Smooth muscle cell (in vitro differentiated cells): ENCODE measurements around the gene ZNF135. TPM values are rescaled to one million over a fixed set of nuclear protein-coding genes. Genes with fewer than 3 reads are reported as not detected.
A peak's percentile ranks its signal among the peaks of the same experiment; 100 is the strongest.

ENCODE experiments used
- DNase-seq: peaks from one replicate; lab custom pipeline; 2025; ENCODE audit not compliant: unreplicated experiment; lab: John Stamatoyannopoulos, UW
- H2AFZ ChIP-seq: fragments of 200-600 bp; sonication (generic); 2 replicates; pipeline ENCODE4 v1.6.0; 2016; ENCODE audit warnings: antibody characterized with exemption, low read depth, mild to moderate bottlenecking
- H3F3A ChIP-seq: fragments of 200-600 bp; sonication (generic); 2 replicates; pipeline ENCODE4 v1.6.0; 2017; ENCODE audit warnings: antibody characterized with exemption, low read depth
- H3K27ac ChIP-seq: fragments of 200-600 bp; sonication (generic); 2 replicates; pipeline ENCODE4 v1.5.1; 2016; ENCODE audit warnings: low read depth, mild to moderate bottlenecking
- H3K27me3 ChIP-seq: fragments of 200-600 bp; sonication (generic); 2 replicates; pipeline ENCODE4 v1.6.1; 2016; ENCODE audit warnings: low read depth, mild to moderate bottlenecking
- H3K36me3 ChIP-seq: fragments of 200-600 bp; sonication (generic); 2 replicates; pipeline ENCODE4 v1.5.1; 2016; ENCODE audit warnings: low read depth
- H3K4me1 ChIP-seq: fragments of 200-600 bp; sonication (generic); 2 replicates; pipeline ENCODE4 v1.5.1; 2016; ENCODE audit warnings: low read depth
- H3K4me2 ChIP-seq: fragments of 200-600 bp; sonication (generic); 2 replicates; pipeline ENCODE4 v1.6.0; 2016; ENCODE audit warnings: mild to moderate bottlenecking
- H3K4me3 ChIP-seq: fragments of 200-600 bp; sonication (generic); 2 replicates; pipeline ENCODE4 v1.5.1; 2016; ENCODE audit warnings: mild to moderate bottlenecking
- H3K79me2 ChIP-seq: fragments of 200-600 bp; sonication (generic); 2 replicates; pipeline ENCODE4 v1.6.0; 2016; ENCODE audit warnings: low read depth, mild to moderate bottlenecking
- H3K9ac ChIP-seq: fragments of 200-600 bp; sonication (generic); 2 replicates; pipeline ENCODE4 v1.6.0; 2016; ENCODE audit warnings: low read depth
- H3K9me3 ChIP-seq: fragments of 200-600 bp; sonication (generic); replicated peaks from 2 replicates; pipeline ENCODE4 v1.5.1; 2016; ENCODE audit warnings: low read depth
- H4K20me1 ChIP-seq: fragments of 200-600 bp; sonication (generic); 2 replicates; pipeline ENCODE4 v1.6.0; 2016; ENCODE audit warnings: low read depth
- WGBS: methylation state at CpG from one replicate; pipeline ENCODE4 v1.1.7; 2016; ENCODE audit warnings: low lambda C conversion rate; 5-methylcytosine and 5-hydroxymethylcytosine counted together
- polyA plus RNA-seq: library from polyadenylated mRNA; unstranded; fragments of >200 nt; fragmentation: Nextera tagmentation; extraction: Ambion mirVana; gene quantifications from 2 replicates; pipeline ENCODE4 v1.2.1, GENCODE V29; 2016
- total RNA-seq: library from RNA; depleted of rRNA; stranded (reverse); fragments of >200 nt; gene quantifications from 2 replicates; pipeline ENCODE4 v1.2.3, GENCODE V29; 2014
- TF ChIP-seq, protein P1 (sequence below): fragments of 200-600 bp; sonication (generic); IDR thresholded peaks from 2 replicates; pipeline ENCODE4 v1.5.1; 2017; ENCODE audit warnings: borderline replicate concordance, mild to moderate bottlenecking, antibody characterized with exemption; ENCODE audit not compliant: insufficient read depth, poor library complexity, severe bottlenecking

ZNF135 gene
- total and polyA plus RNA-seq, 2 experiments from 2014 or later, result 3.2 to 3.7 TPM

DNA sequence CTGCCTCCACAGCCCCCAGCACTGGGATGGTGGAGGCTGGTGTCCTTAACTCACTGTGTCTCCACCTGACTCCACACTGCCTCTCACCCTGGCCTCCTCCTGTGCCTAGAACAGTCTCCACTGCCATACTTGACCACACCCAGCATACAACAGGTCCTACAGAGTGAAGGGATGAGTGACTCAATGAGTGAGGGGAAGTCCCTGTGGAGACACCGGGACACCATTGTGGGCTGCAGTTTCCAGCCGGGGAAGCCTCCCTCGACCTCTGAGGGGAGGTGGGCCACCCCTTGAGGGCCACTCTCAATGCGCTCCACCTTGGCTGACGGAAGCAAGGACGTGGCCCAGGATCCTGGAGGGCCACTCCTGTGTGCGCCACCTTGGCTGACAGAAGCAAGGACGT, 2.8 kb upstream of the ZNF135 start:
- Histone ChIP-seq H3K4me3 (no peak overlapping the region), H3K27ac (no peak overlapping the region), H3K4me2 (no peak overlapping the region), H3F3A (no peaks in the 10 kb centered on the region), H3K27me3 (no peaks in the 10 kb centered on the region), H3K9me3 (no peaks in the 10 kb centered on the region), H3K4me1 (no peaks in the 10 kb centered on the region), H3K79me2 (no peaks in the 10 kb centered on the region), H4K20me1 (no peaks in the 10 kb centered on the region), H3K9ac (no peak overlapping the region), H2AFZ (no peak overlapping the region), H3K36me3 (no peaks in the 10 kb centered on the region)
- WGBS, result 91% methylated on average over 6 of the region's 8 CpGs
- DNase-seq, result no peak
- TF ChIP-seq, protein P1, sequence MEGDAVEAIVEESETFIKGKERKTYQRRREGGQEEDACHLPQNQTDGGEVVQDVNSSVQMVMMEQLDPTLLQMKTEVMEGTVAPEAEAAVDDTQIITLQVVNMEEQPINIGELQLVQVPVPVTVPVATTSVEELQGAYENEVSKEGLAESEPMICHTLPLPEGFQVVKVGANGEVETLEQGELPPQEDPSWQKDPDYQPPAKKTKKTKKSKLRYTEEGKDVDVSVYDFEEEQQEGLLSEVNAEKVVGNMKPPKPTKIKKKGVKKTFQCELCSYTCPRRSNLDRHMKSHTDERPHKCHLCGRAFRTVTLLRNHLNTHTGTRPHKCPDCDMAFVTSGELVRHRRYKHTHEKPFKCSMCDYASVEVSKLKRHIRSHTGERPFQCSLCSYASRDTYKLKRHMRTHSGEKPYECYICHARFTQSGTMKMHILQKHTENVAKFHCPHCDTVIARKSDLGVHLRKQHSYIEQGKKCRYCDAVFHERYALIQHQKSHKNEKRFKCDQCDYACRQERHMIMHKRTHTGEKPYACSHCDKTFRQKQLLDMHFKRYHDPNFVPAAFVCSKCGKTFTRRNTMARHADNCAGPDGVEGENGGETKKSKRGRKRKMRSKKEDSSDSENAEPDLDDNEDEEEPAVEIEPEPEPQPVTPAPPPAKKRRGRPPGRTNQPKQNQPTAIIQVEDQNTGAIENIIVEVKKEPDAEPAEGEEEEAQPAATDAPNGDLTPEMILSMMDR, result no peak

DNA sequence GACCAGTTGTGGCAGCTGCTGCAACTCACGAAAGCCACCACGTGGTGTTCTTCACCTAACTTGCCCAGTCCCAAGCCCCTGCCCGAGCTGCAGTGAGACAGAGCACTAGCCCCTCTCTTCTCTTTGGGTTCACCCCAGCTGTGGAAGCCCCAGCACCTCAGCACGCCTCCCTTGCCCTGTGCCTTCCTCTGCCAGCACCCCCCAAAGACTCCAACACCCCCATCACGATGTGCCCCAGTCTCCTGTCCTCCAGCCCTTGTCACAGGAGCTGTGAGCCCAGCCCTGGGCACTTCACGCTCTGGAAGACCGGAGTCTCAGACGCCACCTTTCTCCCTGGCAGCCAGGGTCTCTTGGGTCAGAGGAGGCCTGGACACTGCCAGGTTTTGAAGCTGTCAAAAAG, 2.2 kb upstream of the ZNF135 start:
- Histone ChIP-seq H3F3A (no peaks in the 10 kb centered on the region), H3K4me1 (no peaks in the 10 kb centered on the region), H3K79me2 (no peaks in the 10 kb centered on the region), H2AFZ (no peak overlapping the region), H3K27ac (no peak overlapping the region), H3K4me3 (no peak overlapping the region), H3K27me3 (no peaks in the 10 kb centered on the region), H3K4me2 (no peak overlapping the region), H3K36me3 (no peaks in the 10 kb centered on the region), H4K20me1 (no peaks in the 10 kb centered on the region), H3K9ac (no peak overlapping the region), H3K9me3 (no peaks in the 10 kb centered on the region)
- WGBS, result 88% methylated on average over 6 of the region's 8 CpGs
- TF ChIP-seq, protein P1, result no peak
- DNase-seq, result no peak

DNA sequence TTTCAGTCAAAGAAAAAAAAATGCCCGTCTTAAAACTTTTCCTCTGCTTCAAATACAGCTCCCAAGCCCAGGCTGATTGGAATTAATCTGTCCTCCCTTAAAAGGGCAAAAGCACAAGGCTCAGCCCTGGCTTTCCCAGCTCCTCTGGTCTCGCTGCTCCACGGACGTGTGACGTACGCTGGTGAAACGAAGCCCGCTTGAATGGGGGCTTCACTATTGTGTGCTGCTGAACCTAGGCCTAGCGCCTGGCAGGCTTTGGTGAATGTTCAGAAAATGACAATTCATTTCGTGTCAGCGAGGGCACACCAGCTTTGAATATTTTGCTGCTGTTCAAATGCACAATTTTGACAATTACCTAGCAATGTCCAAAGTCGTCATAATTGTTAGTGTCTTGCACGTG, 615 bp upstream of the ZNF135 start:
- no peak for DNase-seq
- Histone ChIP-seq H3K27me3 (no peaks in the 10 kb centered on the region), H3K4me2 (peak overlapping the region; percentile 82), H2AFZ (peak overlapping the region; percentile 77), H4K20me1 (no peaks in the 10 kb centered on the region), H3K4me3 (peak overlapping the region; percentile 61), H3K27ac (no peak overlapping the region), H3K4me1 (no peaks in the 10 kb centered on the region), H3K9me3 (peaks cover 1% of the 10 kb centered on the region), H3K36me3 (peaks cover 2% of the 10 kb centered on the region), H3K9ac (no peak overlapping the region), H3K79me2 (no peaks in the 10 kb centered on the region), H3F3A (no peaks in the 10 kb centered on the region)
- TF ChIP-seq, protein P1, result no peak
- 93% methylated on average over 13 of the region's 13 CpGs for WGBS

DNA sequence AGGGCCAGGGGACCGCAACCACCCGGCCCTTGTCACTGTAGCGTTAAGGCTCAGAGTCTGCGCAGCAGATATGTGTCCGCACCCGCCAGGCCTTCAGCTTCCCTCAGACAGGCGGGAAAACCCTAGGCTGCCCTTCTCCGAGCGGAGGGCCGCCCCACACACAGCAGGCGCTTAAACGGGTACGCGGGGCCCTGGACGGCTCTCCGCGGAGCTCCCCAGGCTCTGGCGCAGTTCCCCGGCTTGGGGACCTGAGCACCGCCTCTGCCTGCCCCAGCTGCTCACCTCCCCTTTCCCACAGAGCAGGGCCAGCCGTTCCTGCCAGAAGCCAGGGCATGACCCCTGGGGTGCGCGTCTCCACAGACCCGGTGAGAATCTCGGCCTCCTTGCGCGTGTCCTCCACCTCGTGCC, 593 bp downstream of the ZNF135 start:
- H3K79me2 ChIP-seq, result no peaks in the 10 kb centered on the region
- H2AFZ ChIP-seq, result peak overlapping the region; percentile 77
- H3K27ac ChIP-seq, result peak overlapping the region; percentile 78
- 81% methylated on average over 18 of the region's 28 CpGs for WGBS
- no peaks in the 10 kb centered on the region for H4K20me1 ChIP-seq
- no peaks in the 10 kb centered on the region for H3K27me3 ChIP-seq
- no peaks in the 10 kb centered on the region for H3K4me1 ChIP-seq
- peaks cover 3% of the 10 kb centered on the region for H3K9me3 ChIP-seq
- H3K36me3 ChIP-seq, result peaks cover 12% of the 10 kb centered on the region
- H3K4me2 ChIP-seq, result peak overlapping the region; percentile 82
- no peak for DNase-seq
- peak overlapping the region; percentile 61 for H3K4me3 ChIP-seq
- H3K9ac ChIP-seq, result peak overlapping the region; percentile 83
- H3F3A ChIP-seq, result no peaks in the 10 kb centered on the region
- TF ChIP-seq, protein P1, result no peak
